Breast epithelium (tissue), 4 donors: ENCODE results near the gene RTN4RL1. TPM values are rescaled to one million over a fixed set of nuclear protein-coding genes. Genes with fewer than 3 reads are reported as not detected.

Experiments used
- DNase-seq, 2 donors: peaks; one replicate each; pipeline ENCODE4 v3.0.0-alpha.2; 2019; ENCODE audit warnings: low spot score in 2 of 2
- H3K27ac ChIP-seq, 2 donors: fragments of 200-600 bp; sonication (generic) in 1 of 2; one replicate each; pipeline ENCODE4 v1.5.1; 2016 to 2019; ENCODE audit warnings: mild to moderate bottlenecking in 1 of 2
- H3K27me3 ChIP-seq, 2 donors: fragments of 200-600 bp; sonication (generic) in 1 of 2; one replicate each; pipeline versions ENCODE4 v1.5.1 to v1.6.0; 2017 to 2019; ENCODE audit warnings: control low read depth in 1 of 2, mild to moderate bottlenecking in 1 of 2
- H3K36me3 ChIP-seq: fragments of 200-600 bp; one replicate; pipeline ENCODE4 v1.5.1; 2019
- H3K4me1 ChIP-seq, 2 donors: fragments of 200-600 bp; sonication (generic); one replicate each; pipeline ENCODE4 v1.5.1; 2016 to 2019; ENCODE audit warnings: control low read depth in 1 of 2
- H3K4me3 ChIP-seq, 3 donors: fragments of 200-600 bp; sonication (generic); 1 replicate in 2 of 3; 2 replicates in 1 of 3; pipeline ENCODE4 v1.5.1; 2016 to 2019; ENCODE audit warnings: mild to moderate bottlenecking in 3 of 3, moderate library complexity in 2 of 3
- H3K9me3 ChIP-seq, 2 donors: fragments of 200-600 bp; sonication (generic) in 1 of 2; one replicate each; pipeline ENCODE4 v1.5.1; 2016 to 2019; ENCODE audit warnings: control low read depth in 1 of 2
- POLR2A ChIP-seq: fragments of 450-650 bp; IDR thresholded peaks from one replicate; pipeline ENCODE4 v1.6.1; 2016; ENCODE audit warnings: antibody characterized with exemption, mild to moderate bottlenecking, moderate library complexity
- POLR2AphosphoS5 ChIP-seq, 3 donors: sonication (generic); formaldehyde crosslinking; IDR thresholded peaks; one replicate each; pipeline ENCODE4 v1.6.1; 2017; ENCODE audit warnings: antibody characterized with exemption in 3 of 3
- intact Hi-C: fragments of 100-400 bp; cut with DNase I; formaldehyde crosslinking; loops from one replicate; pipeline ENCODE4 v1.15.1; 2023; ENCODE audit warnings: low total_unique reads
- total RNA-seq, 3 donors: library from RNA; depleted of rRNA; stranded (reverse); fragments of >200 nt; gene quantifications; one replicate each; pipeline ENCODE4 v1.1.0, GENCODE V29; 2016
- TF ChIP-seq, protein P1 (sequence below), 3 donors: fragments of 450-650 bp; IDR thresholded peaks; one replicate each; pipeline ENCODE4 v1.5.1; 2016 to 2017; ENCODE audit warnings: antibody characterized with exemption in 3 of 3, mild to moderate bottlenecking in 3 of 3, moderate library complexity in 3 of 3

The RTN4RL1 gene, protein sequence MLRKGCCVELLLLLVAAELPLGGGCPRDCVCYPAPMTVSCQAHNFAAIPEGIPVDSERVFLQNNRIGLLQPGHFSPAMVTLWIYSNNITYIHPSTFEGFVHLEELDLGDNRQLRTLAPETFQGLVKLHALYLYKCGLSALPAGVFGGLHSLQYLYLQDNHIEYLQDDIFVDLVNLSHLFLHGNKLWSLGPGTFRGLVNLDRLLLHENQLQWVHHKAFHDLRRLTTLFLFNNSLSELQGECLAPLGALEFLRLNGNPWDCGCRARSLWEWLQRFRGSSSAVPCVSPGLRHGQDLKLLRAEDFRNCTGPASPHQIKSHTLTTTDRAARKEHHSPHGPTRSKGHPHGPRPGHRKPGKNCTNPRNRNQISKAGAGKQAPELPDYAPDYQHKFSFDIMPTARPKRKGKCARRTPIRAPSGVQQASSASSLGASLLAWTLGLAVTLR
- 10 to 100 TPM in 2 of 3 donors, 1 to 10 TPM in 1; 3.8 to 19.6 (median 14.1) TPM for total RNA-seq

DNA sequence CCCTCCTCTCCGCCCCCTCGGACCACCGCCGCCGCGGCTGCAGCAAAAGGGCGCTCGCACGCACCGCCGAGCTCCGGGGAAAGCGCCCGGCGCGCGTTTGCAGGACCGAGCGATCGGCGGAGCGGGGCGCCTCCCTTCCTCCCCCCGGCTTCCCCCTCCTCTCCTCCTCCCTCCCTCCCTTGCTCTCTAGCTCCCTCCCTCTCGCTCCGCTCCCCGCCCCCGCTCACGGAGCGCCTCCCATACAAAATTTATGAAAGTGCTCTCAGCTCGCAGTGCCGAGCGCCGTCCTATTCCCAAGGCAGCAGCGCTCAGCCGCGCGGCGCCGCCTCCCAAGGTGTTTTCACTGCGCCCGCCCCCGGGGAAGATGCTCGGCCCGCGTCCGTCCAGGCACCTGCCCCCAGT, at the start of gene RTN4RL1:
TSS of gene RTN4RL1 (minus strand) at position 115 of the 402 bp plus-strand sequence. CDS start 469 bp downstream, outside the sequence.
- Histone ChIP-seq H3K4me1 (no peaks in the 10 kb centered on the region), H3K36me3 (no peaks in the 10 kb centered on the region), H3K27me3 (peaks cover 0 to 3% of the 10 kb centered on the region in 2 donors), H3K4me3 (peak within 1 kb of the TSS; percentile 56 to 75 (median 65)), H3K9me3 (no peaks in the 10 kb centered on the region), H3K27ac (peak within 1 kb of the TSS; percentile 60 to 85)
- peak; percentile 72 to 86 for DNase-seq
- intact Hi-C loops, result loop anchor here (10.0 kb wide), 1 partner anchor 110 kb away; no protein-coding TSS in a partner anchor
- TF ChIP-seq, protein P1, sequence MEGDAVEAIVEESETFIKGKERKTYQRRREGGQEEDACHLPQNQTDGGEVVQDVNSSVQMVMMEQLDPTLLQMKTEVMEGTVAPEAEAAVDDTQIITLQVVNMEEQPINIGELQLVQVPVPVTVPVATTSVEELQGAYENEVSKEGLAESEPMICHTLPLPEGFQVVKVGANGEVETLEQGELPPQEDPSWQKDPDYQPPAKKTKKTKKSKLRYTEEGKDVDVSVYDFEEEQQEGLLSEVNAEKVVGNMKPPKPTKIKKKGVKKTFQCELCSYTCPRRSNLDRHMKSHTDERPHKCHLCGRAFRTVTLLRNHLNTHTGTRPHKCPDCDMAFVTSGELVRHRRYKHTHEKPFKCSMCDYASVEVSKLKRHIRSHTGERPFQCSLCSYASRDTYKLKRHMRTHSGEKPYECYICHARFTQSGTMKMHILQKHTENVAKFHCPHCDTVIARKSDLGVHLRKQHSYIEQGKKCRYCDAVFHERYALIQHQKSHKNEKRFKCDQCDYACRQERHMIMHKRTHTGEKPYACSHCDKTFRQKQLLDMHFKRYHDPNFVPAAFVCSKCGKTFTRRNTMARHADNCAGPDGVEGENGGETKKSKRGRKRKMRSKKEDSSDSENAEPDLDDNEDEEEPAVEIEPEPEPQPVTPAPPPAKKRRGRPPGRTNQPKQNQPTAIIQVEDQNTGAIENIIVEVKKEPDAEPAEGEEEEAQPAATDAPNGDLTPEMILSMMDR (IDR thresholded peaks at IDR 0.05), result no peak
- no peak for TF ChIP-seq POLR2A
- TF ChIP-seq POLR2AphosphoS5 (IDR thresholded peaks at IDR 0.05), result no peak

DNA sequence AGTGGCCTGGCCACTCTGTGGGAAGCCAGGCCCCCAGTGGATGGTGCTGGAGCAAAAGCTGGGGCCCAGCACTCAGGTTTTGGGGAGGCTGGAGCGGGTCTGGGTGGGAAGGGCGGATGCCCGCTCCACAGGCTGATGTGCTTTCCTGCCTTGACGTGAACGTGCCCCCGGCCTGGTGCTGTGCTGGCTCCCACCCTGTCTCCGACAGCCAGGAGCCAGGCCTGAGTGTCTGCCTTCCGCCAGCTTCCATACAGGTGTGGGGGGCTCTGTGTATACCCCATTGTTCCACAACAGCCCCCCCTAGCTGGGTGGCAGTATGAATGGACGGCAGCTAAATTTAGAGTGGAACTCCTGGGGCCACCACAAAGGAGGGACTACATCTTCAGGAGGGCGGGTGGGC, 49.8 kb upstream of the RTN4RL1 start:
- Histone ChIP-seq H3K27ac (peak overlapping the region; percentile 70 to 92), H3K27me3 (no peaks in the 10 kb centered on the region), H3K9me3 (no peaks in the 10 kb centered on the region), H3K4me1 (no peaks in the 10 kb centered on the region), H3K4me3 (no peak overlapping the region), H3K36me3 (no peaks in the 10 kb centered on the region)
- no peak for DNase-seq
- TF ChIP-seq, protein P1 (IDR thresholded peaks at IDR 0.05), result no peak
- TF ChIP-seq POLR2AphosphoS5 (IDR thresholded peaks at IDR 0.05) (no peak), POLR2A (no peak)
- intact Hi-C loops, result no loop called here

DNA sequence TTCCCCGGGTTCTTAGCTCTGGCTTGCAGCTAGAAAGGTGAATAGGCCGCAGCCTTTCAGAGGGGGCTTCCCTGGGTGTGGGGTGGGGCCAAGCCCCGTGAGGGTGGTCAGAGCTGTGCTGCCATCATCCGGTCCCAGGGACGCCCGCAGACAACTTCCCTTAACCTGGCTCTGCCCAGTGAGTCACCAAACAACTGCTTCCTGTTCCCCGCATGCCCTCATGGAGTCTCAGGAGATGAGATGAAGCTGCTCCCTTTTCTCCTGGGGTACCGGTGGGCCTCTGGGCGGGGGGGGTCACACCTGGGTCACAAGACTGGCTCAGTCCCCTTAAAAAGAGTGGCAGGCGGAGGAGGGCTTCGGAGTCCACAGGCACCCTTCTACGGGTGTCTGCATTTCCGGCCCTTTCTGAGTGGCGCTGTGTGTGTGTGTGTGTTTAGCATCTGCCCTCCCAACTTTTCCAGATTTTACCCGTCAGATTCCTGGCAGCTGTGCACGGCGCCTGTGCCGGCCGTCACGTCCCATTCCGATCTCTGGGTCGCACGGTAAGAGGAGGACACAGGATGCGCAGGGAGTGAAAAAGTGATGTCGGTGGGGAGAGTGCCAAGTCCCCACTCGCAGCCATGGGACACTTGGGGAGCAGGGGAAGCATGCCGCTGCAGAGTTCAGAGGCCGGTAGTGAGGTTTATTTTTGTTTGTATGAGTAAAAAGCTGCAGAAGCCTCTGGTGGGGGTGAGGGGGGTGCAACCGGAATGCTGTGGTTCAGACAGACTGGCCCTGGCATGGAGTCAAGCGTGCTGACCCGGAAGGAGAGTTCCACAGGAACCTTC, 46.5 kb upstream of the RTN4RL1 start:
- Histone ChIP-seq H3K4me1 (peaks cover 11 to 12% of the 10 kb centered on the region in 2 donors), H3K9me3 (no peaks in the 10 kb centered on the region), H3K27me3 (no peaks in the 10 kb centered on the region), H3K4me3 (no peak overlapping the region), H3K36me3 (no peaks in the 10 kb centered on the region), H3K27ac (peak overlapping the region; percentile 61 to 83)
- intact Hi-C loops, result no loop called here
- TF ChIP-seq POLR2A, result no peak
- peak in 1 of 3 donors; percentile 61 for TF ChIP-seq POLR2AphosphoS5 (IDR thresholded peaks at IDR 0.05)
- no peak for DNase-seq

DNA sequence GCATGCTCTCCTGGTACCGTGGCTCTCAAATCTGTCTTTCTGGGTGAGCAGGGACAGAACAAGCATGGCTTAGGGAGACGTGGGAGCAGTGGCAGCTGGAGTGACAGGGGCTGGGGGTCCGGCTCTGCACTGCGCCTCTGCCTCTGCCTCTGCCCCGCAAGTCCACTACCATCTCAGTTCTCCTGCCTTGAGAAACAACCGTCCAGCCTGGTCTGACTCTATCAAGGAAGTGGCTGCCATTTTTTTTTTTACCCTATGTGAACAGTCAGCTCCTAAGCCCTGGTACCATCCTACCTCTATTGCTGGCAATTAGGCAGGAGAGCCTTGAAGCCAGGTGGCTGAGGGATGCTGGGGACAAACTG, 45.9 kb upstream of the RTN4RL1 start:
- Histone ChIP-seq H3K9me3 (no peaks in the 10 kb centered on the region), H3K36me3 (no peaks in the 10 kb centered on the region), H3K4me1 (peaks cover 11 to 12% of the 10 kb centered on the region in 2 donors), H3K27ac (peak overlapping the region; percentile 61 to 83), H3K27me3 (no peaks in the 10 kb centered on the region), H3K4me3 (no peak overlapping the region)
- intact Hi-C loops, result no loop called here
- no peak for DNase-seq
- TF ChIP-seq POLR2A (no peak), POLR2AphosphoS5 (IDR thresholded peaks at IDR 0.05) (no peak)
- TF ChIP-seq, protein P1 (IDR thresholded peaks at IDR 0.05), result no peak

DNA sequence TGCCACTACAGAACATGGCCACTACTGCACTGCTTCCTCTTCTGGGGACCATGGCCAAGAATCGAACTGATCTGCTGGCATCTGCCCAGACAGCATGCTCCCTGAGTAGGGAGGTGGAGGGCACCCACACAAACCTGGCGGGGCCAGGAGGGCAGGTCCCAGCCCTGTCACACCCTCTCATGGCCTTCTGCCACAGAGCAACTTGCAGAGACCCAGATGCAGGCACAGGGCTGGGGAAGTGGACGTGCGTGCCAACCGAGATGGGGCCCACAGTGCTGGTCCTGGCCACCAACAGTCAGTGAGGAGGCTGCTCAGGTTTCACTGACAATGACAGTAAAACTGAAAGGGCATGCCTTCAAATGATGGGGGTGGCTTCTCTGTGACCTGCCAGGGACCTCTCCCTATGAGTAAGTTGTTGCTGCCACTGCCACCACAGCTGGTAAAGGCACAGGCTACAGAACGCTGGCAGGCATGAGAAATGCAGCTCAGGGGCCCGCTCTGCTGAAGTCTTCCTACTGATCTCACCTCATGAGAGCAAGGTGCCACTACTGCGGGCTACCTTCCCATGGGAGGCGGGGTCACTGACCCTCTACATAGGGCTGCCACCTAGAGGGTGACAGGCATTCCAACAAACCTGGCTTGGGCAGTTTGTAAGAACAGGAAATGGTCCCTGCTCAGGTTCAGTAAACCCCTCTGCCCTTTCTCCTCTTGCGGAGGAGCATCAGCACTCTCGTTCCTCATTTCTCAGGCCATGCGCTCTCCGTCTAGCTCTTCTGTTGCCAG, 45.3 kb upstream of the RTN4RL1 start:
- no peak for DNase-seq
- intact Hi-C loops, result no loop called here
- Histone ChIP-seq H3K27me3 (no peaks in the 10 kb centered on the region), H3K36me3 (no peaks in the 10 kb centered on the region), H3K4me3 (no peak overlapping the region), H3K27ac (peak overlapping the region; percentile 61 to 83), H3K9me3 (no peaks in the 10 kb centered on the region), H3K4me1 (peaks cover 11 to 12% of the 10 kb centered on the region in 2 donors)
- TF ChIP-seq POLR2AphosphoS5 (IDR thresholded peaks at IDR 0.05) (no peak), POLR2A (no peak)
- TF ChIP-seq, protein P1 (IDR thresholded peaks at IDR 0.05), result no peak
